GM19328 (cell line): ENCODE data around the gene L1CAM.

ENCODE experiments used
- ATAC-seq: cut with Tn5 transposase; IDR thresholded peaks from one replicate; pipeline ENCODE4 v1.9.1; 2021; ENCODE audit warnings: mild to moderate bottlenecking, moderate library complexity; ENCODE audit not compliant: unreplicated experiment

Gene L1CAM

GRCh38 chrX:153905481-153906095 lies 19.6 kb upstream of the L1CAM start:
- no peak for ATAC-seq

GRCh38 chrX:153903991-153904957 lies 18.3 kb upstream of the L1CAM start, which contains the start of gene AVPR2:
Gene AVPR2, plus strand, starts transcription at chrX:153904673. Its CDS starts 473 bp downstream, at chrX:153905146.
- no peak for ATAC-seq

GRCh38 chrX:153903238-153903980 lies 17.4 kb upstream of the L1CAM start:
- no peak for ATAC-seq

- ATAC-seq, result no peak
Measured at GRCh38 chrX:153902385-153902784, 16.4 kb upstream of the L1CAM start.

GRCh38 chrX:153901753-153902140 lies 15.8 kb upstream of the L1CAM start:
- no peak for ATAC-seq

- no peak for ATAC-seq
Measured at GRCh38 chrX:153900831-153901752, 15.1 kb upstream of the L1CAM start.

GRCh38 chrX:153897899-153898298 lies 11.9 kb upstream of the L1CAM start:
- ATAC-seq, result no peak

- no peak for ATAC-seq
Measured at GRCh38 chrX:153889123-153889522, 3.1 kb upstream of the L1CAM start.

- no peak for ATAC-seq
Measured at GRCh38 chrX:153888344-153888743, 2.4 kb upstream of the L1CAM start.

- no peak for ATAC-seq
Measured at GRCh38 chrX:153887385-153887784, 1.4 kb upstream of the L1CAM start.

- ATAC-seq, result no peak
Measured at GRCh38 chrX:153886915-153887314, 942 bp upstream of the L1CAM start.

- no peak for ATAC-seq
Measured at GRCh38 chrX:153885208-153885787, 675 bp downstream of the L1CAM start.

- no peak for ATAC-seq
Measured at GRCh38 chrX:153884590-153884989, 1.4 kb downstream of the L1CAM start.

- no peak for ATAC-seq
Measured at GRCh38 chrX:153884136-153884535, 1.8 kb downstream of the L1CAM start.

- no peak for ATAC-seq
Measured at GRCh38 chrX:153883163-153883843, 2.7 kb downstream of the L1CAM start.

GRCh38 chrX:153882557-153882956 lies 3.4 kb downstream of the L1CAM start:
- no peak for ATAC-seq

GRCh38 chrX:153882086-153882498 lies 3.9 kb downstream of the L1CAM start:
- no peak for ATAC-seq

- no peak for ATAC-seq
Measured at GRCh38 chrX:153881281-153881680, 4.7 kb downstream of the L1CAM start.

GRCh38 chrX:153880440-153880815 lies 5.5 kb downstream of the L1CAM start:
- no peak for ATAC-seq
